Measurements from ENCODE around the gene BMF.

DNA sequence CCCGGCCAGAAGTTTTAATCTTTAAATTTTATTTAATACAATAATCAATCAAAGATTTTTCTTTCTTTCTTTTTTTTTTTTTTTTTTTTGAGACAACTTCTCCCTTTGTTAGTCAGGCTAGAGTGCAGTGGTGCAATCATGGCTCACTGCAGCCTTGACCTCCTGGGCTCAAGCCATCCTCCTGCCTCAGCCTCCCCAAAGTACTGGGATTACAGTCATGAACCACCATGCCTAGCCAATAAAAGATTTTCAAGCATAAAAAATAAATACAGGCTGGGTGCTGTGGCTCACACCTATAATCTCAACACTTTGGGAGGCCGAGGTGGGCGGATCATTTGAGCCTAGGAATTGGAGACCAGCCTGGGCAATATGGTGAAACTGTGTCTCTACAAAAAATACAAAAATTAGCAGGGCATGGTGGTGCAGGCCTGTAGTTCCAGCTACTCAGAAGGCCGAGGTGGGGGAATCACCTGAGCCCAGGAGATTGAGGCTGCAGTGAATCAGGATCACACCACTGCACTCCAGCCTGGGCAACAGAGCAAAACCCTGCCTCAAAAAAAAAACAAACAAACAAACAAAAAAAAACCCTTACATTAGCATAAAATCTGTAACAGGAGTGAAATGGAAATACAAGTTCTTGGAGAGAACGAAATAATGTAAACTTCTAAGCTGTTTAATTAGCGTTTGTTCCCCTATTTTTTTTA lies 40.6 kb downstream of the BMF start:
- TF ChIP-seq, protein P1, sequence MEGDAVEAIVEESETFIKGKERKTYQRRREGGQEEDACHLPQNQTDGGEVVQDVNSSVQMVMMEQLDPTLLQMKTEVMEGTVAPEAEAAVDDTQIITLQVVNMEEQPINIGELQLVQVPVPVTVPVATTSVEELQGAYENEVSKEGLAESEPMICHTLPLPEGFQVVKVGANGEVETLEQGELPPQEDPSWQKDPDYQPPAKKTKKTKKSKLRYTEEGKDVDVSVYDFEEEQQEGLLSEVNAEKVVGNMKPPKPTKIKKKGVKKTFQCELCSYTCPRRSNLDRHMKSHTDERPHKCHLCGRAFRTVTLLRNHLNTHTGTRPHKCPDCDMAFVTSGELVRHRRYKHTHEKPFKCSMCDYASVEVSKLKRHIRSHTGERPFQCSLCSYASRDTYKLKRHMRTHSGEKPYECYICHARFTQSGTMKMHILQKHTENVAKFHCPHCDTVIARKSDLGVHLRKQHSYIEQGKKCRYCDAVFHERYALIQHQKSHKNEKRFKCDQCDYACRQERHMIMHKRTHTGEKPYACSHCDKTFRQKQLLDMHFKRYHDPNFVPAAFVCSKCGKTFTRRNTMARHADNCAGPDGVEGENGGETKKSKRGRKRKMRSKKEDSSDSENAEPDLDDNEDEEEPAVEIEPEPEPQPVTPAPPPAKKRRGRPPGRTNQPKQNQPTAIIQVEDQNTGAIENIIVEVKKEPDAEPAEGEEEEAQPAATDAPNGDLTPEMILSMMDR (IDR thresholded peaks at IDR 0.05), result no peak
- TF ChIP-seq POLR2A (IDR thresholded peaks at IDR 0.05), result no peak
